Nephron progenitor cell (in vitro differentiated cells): ENCODE data around the gene ULK3.

ENCODE experiments used
- DNase-seq: peaks from one replicate; pipeline ENCODE4 v3.0.0; 2021
- H3K27ac Mint-ChIP-seq: 2 replicates; pipeline ENCODE4 v1.8.0; 2021; ENCODE audit warnings: mild to moderate bottlenecking, moderate library complexity, mixed read lengths
- H3K27me3 Mint-ChIP-seq: 2 replicates; pipeline ENCODE4 v1.8.0; 2021; ENCODE audit warnings: mild to moderate bottlenecking, low read depth, mixed read lengths; ENCODE audit not compliant: poor library complexity
- H3K36me3 Mint-ChIP-seq: 2 replicates; pipeline ENCODE4 v1.8.0; 2021; ENCODE audit warnings: low read depth, mixed read lengths
- H3K4me1 Mint-ChIP-seq: 2 replicates; pipeline ENCODE4 v1.8.0; 2021; ENCODE audit warnings: mixed read lengths
- H3K4me3 Mint-ChIP-seq: 2 replicates; pipeline ENCODE4 v1.8.0; 2021; ENCODE audit warnings: mild to moderate bottlenecking, moderate library complexity, mixed read lengths
- H3K9me3 Mint-ChIP-seq: 2 replicates; pipeline ENCODE4 v1.8.0; 2021; ENCODE audit warnings: mild to moderate bottlenecking, moderate library complexity, mixed read lengths
- TF ChIP-seq, protein P1 (sequence below): fragments of 200-600 bp; sonication (generic); IDR thresholded peaks from 2 replicates; pipeline ENCODE4 v1.5.0; 2021; ENCODE audit warnings: antibody characterized with exemption

The ULK3 gene

DNA sequence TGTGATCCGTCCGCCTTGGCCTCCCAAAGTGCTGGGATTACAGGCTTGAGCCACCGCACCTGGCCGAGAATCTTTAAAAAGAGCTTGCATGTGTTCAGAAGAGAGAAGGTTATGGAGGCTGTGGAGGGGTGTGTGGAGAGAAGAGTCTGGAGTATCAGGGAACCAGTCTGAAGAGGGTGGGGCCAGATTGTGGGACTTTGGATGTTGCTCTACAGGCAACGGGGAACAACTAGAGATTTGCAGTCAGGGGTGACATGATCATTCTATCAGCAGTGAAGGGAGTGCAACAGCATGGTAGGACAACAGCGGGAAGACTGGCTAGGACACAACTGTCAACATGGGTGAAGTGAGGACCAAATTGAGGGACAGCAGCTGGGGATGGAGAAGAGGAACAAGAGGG lies 21.3 kb upstream of the ULK3 start:
- Mint-ChIP-seq H3K27ac (no peak overlapping the region), H3K4me1 (peaks cover 19% of the 10 kb centered on the region), H3K36me3 (peaks cover 15% of the 10 kb centered on the region), H3K27me3 (peaks cover 2% of the 10 kb centered on the region), H3K9me3 (peaks cover 6% of the 10 kb centered on the region), H3K4me3 (no peak overlapping the region)
- TF ChIP-seq, protein P1, sequence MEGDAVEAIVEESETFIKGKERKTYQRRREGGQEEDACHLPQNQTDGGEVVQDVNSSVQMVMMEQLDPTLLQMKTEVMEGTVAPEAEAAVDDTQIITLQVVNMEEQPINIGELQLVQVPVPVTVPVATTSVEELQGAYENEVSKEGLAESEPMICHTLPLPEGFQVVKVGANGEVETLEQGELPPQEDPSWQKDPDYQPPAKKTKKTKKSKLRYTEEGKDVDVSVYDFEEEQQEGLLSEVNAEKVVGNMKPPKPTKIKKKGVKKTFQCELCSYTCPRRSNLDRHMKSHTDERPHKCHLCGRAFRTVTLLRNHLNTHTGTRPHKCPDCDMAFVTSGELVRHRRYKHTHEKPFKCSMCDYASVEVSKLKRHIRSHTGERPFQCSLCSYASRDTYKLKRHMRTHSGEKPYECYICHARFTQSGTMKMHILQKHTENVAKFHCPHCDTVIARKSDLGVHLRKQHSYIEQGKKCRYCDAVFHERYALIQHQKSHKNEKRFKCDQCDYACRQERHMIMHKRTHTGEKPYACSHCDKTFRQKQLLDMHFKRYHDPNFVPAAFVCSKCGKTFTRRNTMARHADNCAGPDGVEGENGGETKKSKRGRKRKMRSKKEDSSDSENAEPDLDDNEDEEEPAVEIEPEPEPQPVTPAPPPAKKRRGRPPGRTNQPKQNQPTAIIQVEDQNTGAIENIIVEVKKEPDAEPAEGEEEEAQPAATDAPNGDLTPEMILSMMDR: no peak
- no peak for DNase-seq

DNA sequence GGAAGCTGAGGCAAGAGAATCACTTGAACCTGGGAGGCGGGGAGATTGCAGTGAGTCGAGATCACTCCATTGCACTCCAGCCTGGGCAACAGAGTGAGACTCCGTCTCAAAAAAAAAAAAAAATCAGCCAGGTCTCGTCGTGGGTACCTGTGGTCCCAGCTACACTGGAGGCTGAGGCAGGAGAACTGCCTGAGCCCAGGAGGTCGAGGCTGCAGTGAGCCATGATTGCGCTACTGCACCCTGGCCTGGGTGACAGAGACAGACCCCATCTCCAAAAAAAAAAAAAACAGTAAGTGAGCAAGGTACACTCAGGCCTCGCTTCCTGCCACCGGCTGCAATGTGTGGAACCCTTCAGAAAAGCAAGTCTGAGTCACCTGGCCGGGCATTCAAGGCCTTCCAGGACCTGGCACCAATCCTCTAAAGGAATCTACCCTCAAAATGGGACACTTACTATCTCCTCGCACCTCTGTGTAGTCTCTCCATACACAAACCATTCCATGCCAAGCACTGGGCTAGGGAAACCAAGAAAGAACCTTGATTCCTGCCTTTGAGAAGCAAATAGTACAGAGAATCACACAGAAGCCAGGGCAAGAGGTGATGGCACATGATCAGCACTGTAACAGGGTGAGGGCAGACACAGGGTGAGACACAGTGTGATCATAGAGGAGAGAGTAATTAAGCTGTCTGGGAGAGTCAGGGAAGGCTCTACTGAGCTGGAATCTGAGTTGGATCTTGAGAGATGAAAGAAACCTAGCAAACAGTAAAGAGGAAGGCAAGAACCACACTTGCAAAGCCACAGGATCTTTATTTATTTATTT lies 20.5 kb upstream of the ULK3 start:
- TF ChIP-seq, protein P1: no peak
- H3K9me3 Mint-ChIP-seq: peaks cover 6% of the 10 kb centered on the region
- no peak overlapping the region for H3K4me3 Mint-ChIP-seq
- peaks cover 23% of the 10 kb centered on the region for H3K4me1 Mint-ChIP-seq
- DNase-seq: no peak
- peaks cover 2% of the 10 kb centered on the region for H3K27me3 Mint-ChIP-seq
- H3K36me3 Mint-ChIP-seq: peaks cover 15% of the 10 kb centered on the region
- H3K27ac Mint-ChIP-seq: no peak overlapping the region

DNA sequence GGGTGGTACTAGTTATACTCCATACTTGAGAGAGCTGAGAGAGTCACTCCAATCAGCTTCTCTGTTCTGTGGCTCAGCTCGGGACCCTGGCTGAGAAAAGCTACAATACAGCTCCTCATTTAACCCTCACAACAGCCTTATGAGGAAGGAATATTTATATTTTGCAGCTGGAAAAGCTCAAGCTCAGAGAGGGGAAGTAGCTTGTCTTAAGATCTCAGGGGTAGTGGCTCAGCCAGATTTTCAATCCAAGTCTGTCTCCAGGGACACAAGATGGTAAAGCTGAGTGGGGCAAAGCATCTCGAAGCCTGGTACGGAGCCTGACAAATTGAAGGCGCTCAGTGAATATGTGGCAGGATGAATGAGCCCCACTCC lies 15.4 kb upstream of the ULK3 start:
- Mint-ChIP-seq H3K4me1 (peaks cover 23% of the 10 kb centered on the region), H3K27me3 (no peaks in the 10 kb centered on the region), H3K27ac (peak overlapping the region; percentile 90), H3K36me3 (no peaks in the 10 kb centered on the region), H3K4me3 (no peak overlapping the region), H3K9me3 (no peaks in the 10 kb centered on the region)
- TF ChIP-seq, protein P1: no peak
- no peak for DNase-seq

DNA sequence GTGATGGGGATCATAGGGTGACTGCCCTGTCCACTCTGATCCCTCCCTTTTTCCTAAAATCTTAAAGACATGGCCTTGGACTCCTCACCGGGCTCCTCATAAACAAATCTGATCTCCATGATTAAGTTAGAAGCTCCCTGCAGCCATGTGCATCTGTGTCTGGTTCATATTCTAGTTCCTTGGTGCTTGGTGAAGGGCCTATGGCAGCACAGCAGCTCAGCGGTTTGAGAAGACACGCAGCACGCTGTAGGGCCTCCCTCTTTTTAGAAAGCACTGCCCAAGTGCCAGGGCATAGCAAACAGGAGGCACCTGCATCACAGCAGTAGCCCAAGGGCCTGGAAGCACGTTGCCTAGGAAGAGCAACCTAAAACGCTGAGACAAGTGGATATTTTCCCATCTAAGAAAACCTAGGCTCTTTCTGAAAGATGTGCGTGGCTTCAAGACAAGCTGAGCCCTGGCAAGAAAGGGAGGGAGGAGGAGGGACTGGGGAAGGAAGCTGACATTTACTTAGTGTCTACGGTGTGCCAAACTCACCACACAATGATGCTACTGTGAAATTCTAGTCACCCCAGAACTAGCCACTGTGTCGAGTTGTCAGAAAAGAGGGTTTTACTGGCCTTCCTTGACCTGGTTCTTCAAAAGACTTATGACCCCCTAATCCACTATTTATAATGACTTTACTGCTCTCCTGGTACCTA lies 14.9 kb upstream of the ULK3 start:
- TF ChIP-seq, protein P1: no peak
- H3K4me1 Mint-ChIP-seq: peaks cover 25% of the 10 kb centered on the region
- no peak overlapping the region for H3K4me3 Mint-ChIP-seq
- H3K9me3 Mint-ChIP-seq: no peaks in the 10 kb centered on the region
- no peaks in the 10 kb centered on the region for H3K27me3 Mint-ChIP-seq
- no peaks in the 10 kb centered on the region for H3K36me3 Mint-ChIP-seq
- no peak for DNase-seq
- H3K27ac Mint-ChIP-seq: peak overlapping the region; percentile 90

DNA sequence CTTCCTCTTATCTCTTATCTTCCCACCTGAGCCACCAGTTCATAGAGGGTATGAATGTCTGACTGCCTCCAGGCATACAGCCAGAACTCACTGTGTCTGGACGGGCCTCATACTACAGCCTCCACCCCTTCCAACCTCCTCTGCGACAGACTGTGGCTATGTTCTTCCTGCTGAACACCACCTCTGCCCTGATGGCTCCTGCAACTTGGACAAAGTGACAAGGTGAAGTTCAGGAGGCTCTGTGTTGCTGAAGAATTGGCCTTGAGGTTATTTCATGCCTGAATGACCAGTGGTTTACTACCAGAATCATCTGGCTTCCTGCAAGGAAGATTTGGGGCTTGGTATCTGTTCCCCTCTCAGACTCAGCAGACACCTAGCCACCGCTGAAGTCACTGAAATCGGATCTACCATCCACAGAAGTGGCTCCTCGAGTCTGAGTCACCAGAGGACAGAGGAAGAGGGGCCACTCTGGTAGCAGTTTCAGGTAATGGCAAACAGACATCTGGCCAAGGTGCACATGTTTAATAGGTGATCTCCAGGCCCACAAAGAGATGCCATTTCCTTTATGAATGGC lies 14.2 kb upstream of the ULK3 start:
- TF ChIP-seq, protein P1: no peak
- Mint-ChIP-seq H3K36me3 (no peaks in the 10 kb centered on the region), H3K27ac (no peak overlapping the region), H3K27me3 (no peaks in the 10 kb centered on the region), H3K4me1 (peaks cover 25% of the 10 kb centered on the region), H3K9me3 (no peaks in the 10 kb centered on the region), H3K4me3 (no peak overlapping the region)
- no peak for DNase-seq
